Effector memory CD4-positive, alpha-beta T cell (primary cell): ENCODE data around the gene EEFSEC.
A peak's percentile ranks its signal among the peaks of the same experiment; 100 is the strongest.
"Not testable (repeated sequence)": the region's sequence is repeated elsewhere in the genome, so short reads cannot be mapped to it uniquely, and the experiment has no call there.

Experiments used
- DNase-seq, 3 donors: peaks; one replicate each; pipeline ENCODE4 v3.0.0-alpha.2; 2020
- H3K27ac ChIP-seq: 2 replicates; pipeline ENCODE4 v1.7.0; 2013; ENCODE audit warnings: mild to moderate bottlenecking, low read length, moderate library complexity; ENCODE audit not compliant: insufficient read depth, poor library complexity, severe bottlenecking
- H3K27me3 ChIP-seq: replicated peaks from 2 replicates; pipeline ENCODE4 v1.7.0; 2013; ENCODE audit warnings: mild to moderate bottlenecking, low read length; ENCODE audit not compliant: insufficient read depth, control insufficient read depth, poor library complexity, severe bottlenecking
- H3K36me3 ChIP-seq: 2 replicates; pipeline ENCODE4 v1.7.0; 2013; ENCODE audit warnings: mild to moderate bottlenecking, low read length, moderate library complexity; ENCODE audit not compliant: control insufficient read depth, insufficient read depth
- H3K4me1 ChIP-seq: 2 replicates; pipeline ENCODE4 v1.7.0; 2013; ENCODE audit warnings: low read length, mild to moderate bottlenecking; ENCODE audit not compliant: control insufficient read depth, insufficient read depth, poor library complexity, severe bottlenecking
- H3K4me3 ChIP-seq: 2 replicates; pipeline ENCODE4 v1.7.0; 2013; ENCODE audit warnings: low read length, low read depth, mild to moderate bottlenecking; ENCODE audit not compliant: insufficient read depth, poor library complexity, severe bottlenecking
- H3K9me3 ChIP-seq: 2 replicates; pipeline ENCODE4 v1.7.0; 2013; ENCODE audit warnings: mild to moderate bottlenecking, low read length, moderate library complexity; ENCODE audit not compliant: control insufficient read depth

Gene EEFSEC

GRCh38 chr3:128152419-128153155, 694 bp upstream of the EEFSEC start:
- Histone ChIP-seq H3K4me1 (no peaks in the 10 kb centered on the region), H3K27ac (peak overlapping the region; percentile 54), H3K9me3 (no peaks in the 10 kb centered on the region), H3K27me3 (no peaks in the 10 kb centered on the region), H3K36me3 (no peaks in the 10 kb centered on the region), H3K4me3 (peak overlapping the region; percentile 87)
- DNase-seq: peak in 1 of 3 donors; percentile 2

GRCh38 chr3:128154354-128154753, 1.1 kb downstream of the EEFSEC start:
- not testable (repeated sequence) for H3K9me3 ChIP-seq, H3K4me1 ChIP-seq, H3K27ac ChIP-seq, DNase-seq, H3K36me3 ChIP-seq, H3K4me3 ChIP-seq, H3K27me3 ChIP-seq

GRCh38 chr3:128155616-128156360, 2.5 kb downstream of the EEFSEC start:
- H3K9me3 ChIP-seq: no peaks in the 10 kb centered on the region
- no peaks in the 10 kb centered on the region for H3K36me3 ChIP-seq
- no peaks in the 10 kb centered on the region for H3K4me1 ChIP-seq
- H3K27ac ChIP-seq: no peak overlapping the region
- no peaks in the 10 kb centered on the region for H3K27me3 ChIP-seq
- DNase-seq: no peak
- H3K4me3 ChIP-seq: no peak overlapping the region

GRCh38 chr3:128160661-128161060, 7.4 kb downstream of the EEFSEC start:
- no peak overlapping the region for H3K27ac ChIP-seq
- no peaks in the 10 kb centered on the region for H3K27me3 ChIP-seq
- H3K4me1 ChIP-seq: no peaks in the 10 kb centered on the region
- H3K36me3 ChIP-seq: no peaks in the 10 kb centered on the region
- H3K4me3 ChIP-seq: no peak overlapping the region
- no peak for DNase-seq
- no peaks in the 10 kb centered on the region for H3K9me3 ChIP-seq

GRCh38 chr3:128163432-128163831, 10.2 kb downstream of the EEFSEC start:
- H3K9me3 ChIP-seq: no peaks in the 10 kb centered on the region
- no peak overlapping the region for H3K4me3 ChIP-seq
- DNase-seq: no peak
- no peak overlapping the region for H3K27ac ChIP-seq
- H3K36me3 ChIP-seq: no peaks in the 10 kb centered on the region
- no peaks in the 10 kb centered on the region for H3K4me1 ChIP-seq
- no peaks in the 10 kb centered on the region for H3K27me3 ChIP-seq

- Histone ChIP-seq H3K27ac (no peak overlapping the region), H3K4me1 (no peaks in the 10 kb centered on the region), H3K36me3 (no peaks in the 10 kb centered on the region), H3K4me3 (no peak overlapping the region), H3K27me3 (no peaks in the 10 kb centered on the region), H3K9me3 (no peaks in the 10 kb centered on the region)
- DNase-seq: no peak
Measured at GRCh38 chr3:128166971-128167453, 13.7 kb downstream of the EEFSEC start.

- no peaks in the 10 kb centered on the region for H3K9me3 ChIP-seq
- H3K4me3 ChIP-seq: no peak overlapping the region
- no peaks in the 10 kb centered on the region for H3K4me1 ChIP-seq
- DNase-seq: no peak
- no peaks in the 10 kb centered on the region for H3K36me3 ChIP-seq
- H3K27ac ChIP-seq: no peak overlapping the region
- no peaks in the 10 kb centered on the region for H3K27me3 ChIP-seq
Measured at GRCh38 chr3:128167646-128167972, 14.3 kb downstream of the EEFSEC start.

- Histone ChIP-seq H3K36me3 (no peaks in the 10 kb centered on the region), H3K4me3 (no peak overlapping the region), H3K27me3 (no peaks in the 10 kb centered on the region), H3K4me1 (no peaks in the 10 kb centered on the region), H3K27ac (no peak overlapping the region), H3K9me3 (no peaks in the 10 kb centered on the region)
- DNase-seq: no peak
Measured at GRCh38 chr3:128167973-128168674, 14.8 kb downstream of the EEFSEC start.

- H3K36me3 ChIP-seq: no peaks in the 10 kb centered on the region
- no peak overlapping the region for H3K27ac ChIP-seq
- no peaks in the 10 kb centered on the region for H3K27me3 ChIP-seq
- no peaks in the 10 kb centered on the region for H3K9me3 ChIP-seq
- no peak overlapping the region for H3K4me3 ChIP-seq
- no peak for DNase-seq
- no peaks in the 10 kb centered on the region for H3K4me1 ChIP-seq
Measured at GRCh38 chr3:128168836-128169235, 15.6 kb downstream of the EEFSEC start.
